ENCODE data around the gene CNTROB. TPM values are rescaled to one million over a fixed set of nuclear protein-coding genes. Genes with fewer than 3 reads are reported as not detected.

Gene CNTROB
- total and polyA plus RNA-seq, 10 of the 15 experiments (the other 5 are each of a cell fraction or from before 2014, with no cell fraction given) = 2.0 to 36.2 (median 28.2) TPM

GRCh38 chr17:7915611-7916384, 16.2 kb upstream of the CNTROB start, which contains the start of gene RNF227 (continued):
- no peak for TF ChIP-seq CEBPB (IDR thresholded peaks at IDR 0.05; ENCODE audit: borderline replicate concordance in 1 of 2, low read depth in 2 of 2, low read length in 2 of 2)
- TF ChIP-seq ZNF622 (IDR thresholded peaks at IDR 0.05) = no peak
- TF ChIP-seq PAX5 (IDR thresholded peaks at IDR 0.05; ENCODE audit: borderline replicate concordance, low read depth, low read length) = no peak
- no peak for TF ChIP-seq SMAD5 (IDR thresholded peaks at IDR 0.05; ENCODE audit: low read depth)
- no peak for TF ChIP-seq CBX5 (IDR thresholded peaks at IDR 0.05; ENCODE audit: low read depth)
- TF ChIP-seq ATF7 (IDR thresholded peaks at IDR 0.05; ENCODE audit: low read depth) = no peak
- TF ChIP-seq, protein P1, sequence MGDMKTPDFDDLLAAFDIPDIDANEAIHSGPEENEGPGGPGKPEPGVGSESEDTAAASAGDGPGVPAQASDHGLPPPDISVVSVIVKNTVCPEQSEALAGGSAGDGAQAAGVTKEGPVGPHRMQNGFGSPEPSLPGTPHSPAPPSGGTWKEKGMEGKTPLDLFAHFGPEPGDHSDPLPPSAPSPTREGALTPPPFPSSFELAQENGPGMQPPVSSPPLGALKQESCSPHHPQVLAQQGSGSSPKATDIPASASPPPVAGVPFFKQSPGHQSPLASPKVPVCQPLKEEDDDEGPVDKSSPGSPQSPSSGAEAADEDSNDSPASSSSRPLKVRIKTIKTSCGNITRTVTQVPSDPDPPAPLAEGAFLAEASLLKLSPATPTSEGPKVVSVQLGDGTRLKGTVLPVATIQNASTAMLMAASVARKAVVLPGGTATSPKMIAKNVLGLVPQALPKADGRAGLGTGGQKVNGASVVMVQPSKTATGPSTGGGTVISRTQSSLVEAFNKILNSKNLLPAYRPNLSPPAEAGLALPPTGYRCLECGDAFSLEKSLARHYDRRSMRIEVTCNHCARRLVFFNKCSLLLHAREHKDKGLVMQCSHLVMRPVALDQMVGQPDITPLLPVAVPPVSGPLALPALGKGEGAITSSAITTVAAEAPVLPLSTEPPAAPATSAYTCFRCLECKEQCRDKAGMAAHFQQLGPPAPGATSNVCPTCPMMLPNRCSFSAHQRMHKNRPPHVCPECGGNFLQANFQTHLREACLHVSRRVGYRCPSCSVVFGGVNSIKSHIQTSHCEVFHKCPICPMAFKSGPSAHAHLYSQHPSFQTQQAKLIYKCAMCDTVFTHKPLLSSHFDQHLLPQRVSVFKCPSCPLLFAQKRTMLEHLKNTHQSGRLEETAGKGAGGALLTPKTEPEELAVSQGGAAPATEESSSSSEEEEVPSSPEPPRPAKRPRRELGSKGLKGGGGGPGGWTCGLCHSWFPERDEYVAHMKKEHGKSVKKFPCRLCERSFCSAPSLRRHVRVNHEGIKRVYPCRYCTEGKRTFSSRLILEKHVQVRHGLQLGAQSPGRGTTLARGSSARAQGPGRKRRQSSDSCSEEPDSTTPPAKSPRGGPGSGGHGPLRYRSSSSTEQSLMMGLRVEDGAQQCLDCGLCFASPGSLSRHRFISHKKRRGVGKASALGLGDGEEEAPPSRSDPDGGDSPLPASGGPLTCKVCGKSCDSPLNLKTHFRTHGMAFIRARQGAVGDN (IDR thresholded peaks at IDR 0.05) = peak; percentile 97
- peak; percentile 81 for TF ChIP-seq IKZF1 (conservative IDR thresholded peaks at IDR 0.05)
- TF ChIP-seq CHD1 (IDR thresholded peaks at IDR 0.05; ENCODE audit: low read depth, low read length) = no peak
- TF ChIP-seq, protein P2, sequence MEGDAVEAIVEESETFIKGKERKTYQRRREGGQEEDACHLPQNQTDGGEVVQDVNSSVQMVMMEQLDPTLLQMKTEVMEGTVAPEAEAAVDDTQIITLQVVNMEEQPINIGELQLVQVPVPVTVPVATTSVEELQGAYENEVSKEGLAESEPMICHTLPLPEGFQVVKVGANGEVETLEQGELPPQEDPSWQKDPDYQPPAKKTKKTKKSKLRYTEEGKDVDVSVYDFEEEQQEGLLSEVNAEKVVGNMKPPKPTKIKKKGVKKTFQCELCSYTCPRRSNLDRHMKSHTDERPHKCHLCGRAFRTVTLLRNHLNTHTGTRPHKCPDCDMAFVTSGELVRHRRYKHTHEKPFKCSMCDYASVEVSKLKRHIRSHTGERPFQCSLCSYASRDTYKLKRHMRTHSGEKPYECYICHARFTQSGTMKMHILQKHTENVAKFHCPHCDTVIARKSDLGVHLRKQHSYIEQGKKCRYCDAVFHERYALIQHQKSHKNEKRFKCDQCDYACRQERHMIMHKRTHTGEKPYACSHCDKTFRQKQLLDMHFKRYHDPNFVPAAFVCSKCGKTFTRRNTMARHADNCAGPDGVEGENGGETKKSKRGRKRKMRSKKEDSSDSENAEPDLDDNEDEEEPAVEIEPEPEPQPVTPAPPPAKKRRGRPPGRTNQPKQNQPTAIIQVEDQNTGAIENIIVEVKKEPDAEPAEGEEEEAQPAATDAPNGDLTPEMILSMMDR (IDR thresholded peaks at IDR 0.05 in 2 of 3, conservative IDR thresholded peaks at IDR 0.05 in 1 of 3; ENCODE audit: control insufficient read depth in 2 of 3, extremely low read depth in 1 of 3, insufficient read depth in 1 of 3, low read depth in 3 of 3, low read length in 3 of 3) = 0 out of 6 replicates have a peak, but pooled peaks of 1 of the 3 experiments have one; percentile 6
- TF ChIP-seq POLR2A (IDR thresholded peaks at IDR 0.05; ENCODE audit: low read depth, low read length) = peak; percentile 71
- TF ChIP-seq REST (IDR thresholded peaks at IDR 0.05; ENCODE audit: low read depth, low read length) = no peak
- no peak for TF ChIP-seq SREBF1 (IDR thresholded peaks at IDR 0.05; ENCODE audit: low read length)
- no peak for TF ChIP-seq ELK1 (IDR thresholded peaks at IDR 0.05; ENCODE audit: low read depth, low read length)
- TF ChIP-seq EP300 (IDR thresholded peaks at IDR 0.05; ENCODE audit: borderline replicate concordance in 1 of 2, control insufficient read depth in 1 of 2, low read depth in 2 of 2, low read length in 2 of 2) = no peak
- no peak for TF ChIP-seq RFX5 (IDR thresholded peaks at IDR 0.05; ENCODE audit: low read depth, low read length)
- TF ChIP-seq TARDBP (IDR thresholded peaks at IDR 0.05; ENCODE audit: borderline replicate concordance) = 0 out of 2 replicates have a peak, but pooled peaks have one; percentile 49
- TF ChIP-seq SP1 (IDR thresholded peaks at IDR 0.05; ENCODE audit: low read depth, low read length) = no peak
- TF ChIP-seq MXI1 (IDR thresholded peaks at IDR 0.05; ENCODE audit: low read depth, low read length) = peak; percentile 58; the same call in 1 of the 2 replicates
- TF ChIP-seq KLF5 (IDR thresholded peaks at IDR 0.05; ENCODE audit: partially characterized antibody) = no peak
